ENCODE results near the gene TTLL9. TPM values are rescaled to one million over a fixed set of nuclear protein-coding genes. Genes with fewer than 3 reads are reported as not detected.

The TTLL9 gene
- total RNA-seq, 4 donors from 2014 or later, result 0.17 to 0.34 TPM; not detected in 2

- intact Hi-C loops (cut with DNase I), result no loop called here
- no peak for DNase-seq (ENCODE audit: extremely low spot score)
- H3K27me3 ChIP-seq, result no peaks in the 10 kb centered on the region
- peaks cover 2 to 7% (median 4%) of the 10 kb centered on the region in 4 donors for H3K4me1 ChIP-seq
- peaks cover 0 to 8% (median 3%) of the 10 kb centered on the region in 4 donors for H3K36me3 ChIP-seq
- TF ChIP-seq, protein P1, sequence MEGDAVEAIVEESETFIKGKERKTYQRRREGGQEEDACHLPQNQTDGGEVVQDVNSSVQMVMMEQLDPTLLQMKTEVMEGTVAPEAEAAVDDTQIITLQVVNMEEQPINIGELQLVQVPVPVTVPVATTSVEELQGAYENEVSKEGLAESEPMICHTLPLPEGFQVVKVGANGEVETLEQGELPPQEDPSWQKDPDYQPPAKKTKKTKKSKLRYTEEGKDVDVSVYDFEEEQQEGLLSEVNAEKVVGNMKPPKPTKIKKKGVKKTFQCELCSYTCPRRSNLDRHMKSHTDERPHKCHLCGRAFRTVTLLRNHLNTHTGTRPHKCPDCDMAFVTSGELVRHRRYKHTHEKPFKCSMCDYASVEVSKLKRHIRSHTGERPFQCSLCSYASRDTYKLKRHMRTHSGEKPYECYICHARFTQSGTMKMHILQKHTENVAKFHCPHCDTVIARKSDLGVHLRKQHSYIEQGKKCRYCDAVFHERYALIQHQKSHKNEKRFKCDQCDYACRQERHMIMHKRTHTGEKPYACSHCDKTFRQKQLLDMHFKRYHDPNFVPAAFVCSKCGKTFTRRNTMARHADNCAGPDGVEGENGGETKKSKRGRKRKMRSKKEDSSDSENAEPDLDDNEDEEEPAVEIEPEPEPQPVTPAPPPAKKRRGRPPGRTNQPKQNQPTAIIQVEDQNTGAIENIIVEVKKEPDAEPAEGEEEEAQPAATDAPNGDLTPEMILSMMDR (IDR thresholded peaks at IDR 0.05), result no peak
- TF ChIP-seq POLR2AphosphoS5 (IDR thresholded peaks at IDR 0.05), result no peak
- no peak for TF ChIP-seq POLR2A (IDR thresholded peaks at IDR 0.05; ENCODE audit: low read depth)
- no peak for TF ChIP-seq EP300 (IDR thresholded peaks at IDR 0.05)
- no peak overlapping the region for H3K27ac ChIP-seq (replicated peaks in 1 of 4)
- H3K9me3 ChIP-seq, result no peaks in the 10 kb centered on the region
- WGBS, result 33% methylated on average over 1 of the region's 1 CpG
- H3K4me3 ChIP-seq, result no peak overlapping the region
Measured at GRCh38 chr20:31937820-31938219, 67.4 kb downstream of the TTLL9 start.

DNA sequence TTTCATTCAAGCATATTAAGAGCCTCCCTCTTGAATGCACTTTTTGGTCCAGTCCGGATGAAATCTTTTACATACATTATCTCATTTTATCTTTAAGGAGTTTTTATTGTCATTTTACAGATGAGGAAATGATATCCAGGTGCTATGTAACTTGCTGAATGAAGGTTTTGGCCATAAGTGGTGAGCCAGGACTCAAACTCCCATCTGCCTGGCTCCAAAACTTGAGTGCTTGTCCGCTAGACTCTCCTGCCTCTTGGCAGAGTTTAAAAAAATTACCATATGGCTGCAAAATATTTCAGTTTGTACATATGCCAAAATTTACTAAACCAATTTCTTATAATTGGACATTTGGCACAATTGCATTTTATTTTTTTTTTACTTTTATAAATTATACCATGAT, 69.2 kb downstream of the TTLL9 start:
- no peak for DNase-seq (ENCODE audit: extremely low spot score)
- H3K36me3 ChIP-seq, result peaks cover 2 to 20% (median 11%) of the 10 kb centered on the region in 4 donors
- peaks cover 10 to 23% (median 17%) of the 10 kb centered on the region in 4 donors for H3K4me1 ChIP-seq
- no peaks in the 10 kb centered on the region for H3K27me3 ChIP-seq
- intact Hi-C loops (cut with DNase I), result loop anchor here (10.0 kb wide), 1 partner anchor 85 kb away; no protein-coding TSS in a partner anchor
- no peaks in the 10 kb centered on the region for H3K9me3 ChIP-seq
- no peak overlapping the region for H3K27ac ChIP-seq (replicated peaks in 1 of 4)
- TF ChIP-seq POLR2A (IDR thresholded peaks at IDR 0.05; ENCODE audit: low read depth), result no peak
- TF ChIP-seq, protein P1 (IDR thresholded peaks at IDR 0.05), result no peak
- H3K4me3 ChIP-seq, result no peak overlapping the region
- WGBS, result 97% methylated on average over 2 of the region's 2 CpGs

DNA sequence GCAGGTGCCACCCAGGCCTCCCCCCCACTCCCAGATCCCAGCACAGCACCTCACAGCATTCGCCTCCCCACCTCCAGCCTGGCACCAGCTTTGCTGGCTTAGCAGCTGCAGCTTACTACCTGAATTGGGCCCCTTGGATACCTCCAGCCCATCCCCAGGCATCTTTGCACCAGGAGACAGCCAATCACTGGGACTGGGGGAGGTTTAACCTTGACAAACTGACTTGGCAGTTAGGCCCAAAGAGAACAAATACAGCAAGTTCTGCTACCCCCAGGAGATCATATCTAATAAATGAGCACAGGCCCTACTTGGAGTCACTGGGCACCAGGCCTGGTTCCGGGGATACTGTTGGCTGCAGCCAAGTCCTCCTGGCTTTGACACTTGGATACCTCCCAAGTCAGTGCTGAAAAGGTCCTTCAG, 72.6 kb downstream of the TTLL9 start:
- peaks cover 10 to 23% (median 17%) of the 10 kb centered on the region in 4 donors for H3K4me1 ChIP-seq
- peaks cover 35 to 54% (median 45%) of the 10 kb centered on the region in 4 donors for H3K36me3 ChIP-seq
- no peak overlapping the region for H3K4me3 ChIP-seq
- peak overlapping the region in 2 of 4 donors; percentile 14 to 50 for H3K27ac ChIP-seq (replicated peaks in 1 of 4)
- no peaks in the 10 kb centered on the region for H3K9me3 ChIP-seq
- intact Hi-C loops (cut with DNase I), result loop anchor here (10.0 kb wide), 1 partner anchor 82 kb away; no protein-coding TSS in a partner anchor
- no peak for DNase-seq (ENCODE audit: extremely low spot score)
- no peaks in the 10 kb centered on the region for H3K27me3 ChIP-seq
- no peak for TF ChIP-seq POLR2A (IDR thresholded peaks at IDR 0.05; ENCODE audit: low read depth)
- no peak for TF ChIP-seq EP300 (IDR thresholded peaks at IDR 0.05)
- 11% methylated on average over 2 of the region's 2 CpGs for WGBS

DNA sequence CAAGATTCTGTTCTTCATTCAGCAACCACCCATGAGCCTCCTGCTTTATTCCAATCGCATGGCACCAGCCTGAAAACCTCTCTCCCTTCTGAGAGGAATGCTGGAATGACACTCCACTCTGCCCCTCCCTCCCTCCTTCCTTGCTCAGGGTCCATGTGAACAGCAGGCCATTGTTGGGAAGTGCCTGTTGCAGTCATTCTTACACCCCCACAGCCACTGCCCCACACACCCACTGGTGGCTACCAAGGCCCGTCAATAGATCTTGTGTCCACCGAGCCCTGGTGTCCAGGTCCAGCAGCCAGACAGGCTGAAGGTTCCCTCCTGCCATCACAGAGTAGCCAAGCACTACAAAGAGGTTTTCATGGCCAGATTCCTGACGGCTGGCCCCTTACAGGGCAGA, 74.9 kb downstream of the TTLL9 start:
- Histone ChIP-seq H3K4me3 (no peak overlapping the region), H3K27ac (replicated peaks in 1 of 4) (no peak overlapping the region), H3K9me3 (no peaks in the 10 kb centered on the region), H3K27me3 (no peaks in the 10 kb centered on the region), H3K36me3 (peaks cover 47 to 75% (median 62%) of the 10 kb centered on the region in 4 donors), H3K4me1 (peaks cover 13 to 35% (median 28%) of the 10 kb centered on the region in 4 donors)
- 79% methylated on average over 4 of the region's 4 CpGs for WGBS
- TF ChIP-seq, protein P1 (IDR thresholded peaks at IDR 0.05), result no peak
- TF ChIP-seq POLR2A (IDR thresholded peaks at IDR 0.05; ENCODE audit: low read depth) (no peak), POLR2AphosphoS5 (IDR thresholded peaks at IDR 0.05) (no peak), EP300 (IDR thresholded peaks at IDR 0.05) (no peak)
- intact Hi-C loops (cut with DNase I), result loop anchor here (10.0 kb wide), 1 partner anchor 79 kb away; no protein-coding TSS in a partner anchor
- DNase-seq (ENCODE audit: extremely low spot score), result no peak

- intact Hi-C loops (cut with DNase I), result loop anchor here (10.0 kb wide), 1 partner anchor 79 kb away; no protein-coding TSS in a partner anchor
- Histone ChIP-seq H3K36me3 (peaks cover 47 to 75% (median 62%) of the 10 kb centered on the region in 4 donors), H3K27me3 (no peaks in the 10 kb centered on the region), H3K4me3 (no peak overlapping the region), H3K27ac (replicated peaks in 1 of 4) (no peak overlapping the region), H3K4me1 (peaks cover 18 to 40% (median 32%) of the 10 kb centered on the region in 4 donors), H3K9me3 (no peaks in the 10 kb centered on the region)
- DNase-seq (ENCODE audit: extremely low spot score), result no peak
- WGBS, result 33% methylated on average over 3 of the region's 6 CpGs
- TF ChIP-seq POLR2A (IDR thresholded peaks at IDR 0.05; ENCODE audit: low read depth) (no peak), EP300 (IDR thresholded peaks at IDR 0.05) (no peak), POLR2AphosphoS5 (IDR thresholded peaks at IDR 0.05) (no peak)
- TF ChIP-seq, protein P1 (IDR thresholded peaks at IDR 0.05), result no peak
Measured at GRCh38 chr20:31945785-31946184, 75.4 kb downstream of the TTLL9 start.
